ENCODE measurements around the gene SMARCE1. TPM values are rescaled to one million over a fixed set of nuclear protein-coding genes. Genes with fewer than 3 reads are reported as not detected.

Gene SMARCE1
- total RNA-seq, 1 experiment from 2014 or later: 138 TPM

- no peak for DNase-seq (ENCODE audit: low read depth)
Measured at GRCh38 chr17:40645943-40646342, 1.7 kb downstream of the SMARCE1 start.

GRCh38 chr17:40645291-40645690 lies 2.3 kb downstream of the SMARCE1 start:
- DNase-seq (ENCODE audit: low read depth): no peak

GRCh38 chr17:40637931-40638330 lies 9.7 kb downstream of the SMARCE1 start:
- no peak for DNase-seq (ENCODE audit: low read depth)

- DNase-seq (ENCODE audit: low read depth): peak; percentile 13
Measured at GRCh38 chr17:40633871-40634270, 13.7 kb downstream of the SMARCE1 start.

- no peak for DNase-seq (ENCODE audit: low read depth)
Measured at GRCh38 chr17:40632216-40632615, 15.4 kb downstream of the SMARCE1 start.

- no peak for DNase-seq (ENCODE audit: low read depth)
Measured at GRCh38 chr17:40629842-40630241, 17.8 kb downstream of the SMARCE1 start.

- no peak for DNase-seq (ENCODE audit: low read depth)
Measured at GRCh38 chr17:40625311-40625710, 22.3 kb downstream of the SMARCE1 start.

GRCh38 chr17:40623419-40624210 lies 24.0 kb downstream of the SMARCE1 start:
- no peak for DNase-seq (ENCODE audit: low read depth)

- no peak for DNase-seq (ENCODE audit: low read depth)
Measured at GRCh38 chr17:40622509-40622928, 25.1 kb downstream of the SMARCE1 start.

- no peak for DNase-seq (ENCODE audit: low read depth)
Measured at GRCh38 chr17:40621578-40621977, 26.0 kb downstream of the SMARCE1 start.

GRCh38 chr17:40621019-40621418 lies 26.6 kb downstream of the SMARCE1 start:
- no peak for DNase-seq (ENCODE audit: low read depth)

- DNase-seq (ENCODE audit: low read depth): no peak
Measured at GRCh38 chr17:40618754-40619625, 28.6 kb downstream of the SMARCE1 start.

GRCh38 chr17:40617678-40618240 lies 29.9 kb downstream of the SMARCE1 start:
- no peak for DNase-seq (ENCODE audit: low read depth)

- no peak for DNase-seq (ENCODE audit: low read depth)
Measured at GRCh38 chr17:40616592-40616991, 31.0 kb downstream of the SMARCE1 start.

- no peak for DNase-seq (ENCODE audit: low read depth)
Measured at GRCh38 chr17:40615841-40616476, 31.7 kb downstream of the SMARCE1 start.

GRCh38 chr17:40615068-40615840 lies 32.4 kb downstream of the SMARCE1 start:
- DNase-seq (ENCODE audit: low read depth): peak; percentile 17

- no peak for DNase-seq (ENCODE audit: low read depth)
Measured at GRCh38 chr17:40614431-40615067, 33.1 kb downstream of the SMARCE1 start.

GRCh38 chr17:40613467-40614154 lies 34.0 kb downstream of the SMARCE1 start:
- no peak for DNase-seq (ENCODE audit: low read depth)

GRCh38 chr17:40612599-40613244 lies 34.9 kb downstream of the SMARCE1 start:
- no peak for DNase-seq (ENCODE audit: low read depth)
